HEK293 (cell line): Measurements from ENCODE around the gene PCCA.

ENCODE experiments used
- CTCF ChIA-PET: fragments of 350-600 bp; formaldehyde crosslinking; extraction: SDS; loops from one replicate; lab custom pipeline; 2021; ENCODE audit warnings: antibody characterized with exemption; lab: Yijun Ruan, JAX
- POLR2A ChIA-PET: fragments of 300-600 bp; formaldehyde crosslinking; extraction: SDS; loops from one replicate; lab custom pipeline; 2020; ENCODE audit warnings: antibody characterized with exemption, inconsistent platforms; lab: Yijun Ruan, JAX
- H3K27ac ChIP-seq: fragments of 200-500 bp; sonication (Bioruptor generic); 2 replicates; pipeline ENCODE4 v1.5.1; 2014; ENCODE audit warnings: low read depth, low read length, control low read depth, inconsistent platforms; ENCODE audit errors: extremely low read depth
- H3K36me3 ChIP-seq, 2 experiments: fragments of 200-500 bp in 1 of 2; sonication (Bioruptor generic) in 1 of 2; 1 replicate in 1 of 2; 2 replicates in 1 of 2; pipeline ENCODE4 v1.5.1; 2014 to 2017; ENCODE audit warnings: inconsistent platforms in 2 of 2, low read length in 2 of 2; ENCODE audit not compliant: control insufficient read depth in 2 of 2, insufficient read depth in 1 of 2
- H3K4me1 ChIP-seq: fragments of 200-500 bp; sonication (Bioruptor generic); 2 replicates; pipeline ENCODE4 v1.5.1; 2014; ENCODE audit warnings: mild to moderate bottlenecking, low read length, inconsistent platforms; ENCODE audit not compliant: control insufficient read depth, insufficient read depth
- H3K4me3 ChIP-seq: 2 replicates; pipeline ENCODE4 v1.5.1; 2011; ENCODE audit warnings: low read depth, mild to moderate bottlenecking, control low read depth, low read length, moderate library complexity
- H3K9me3 ChIP-seq: fragments of 200-500 bp; sonication (Bioruptor generic); 2 replicates; pipeline ENCODE4 v1.5.1; 2014; ENCODE audit warnings: low read depth, low read length, inconsistent platforms; ENCODE audit not compliant: control insufficient read depth, insufficient read depth
- GLIS2 ChIP-seq: fragments of 450-650 bp; formaldehyde crosslinking; IDR thresholded peaks from 2 replicates; pipeline ENCODE4 v1.5.1; 2016; ENCODE audit warnings: missing biosample characterization, missing genetic modification characterization
- KLF10 ChIP-seq: fragments of 450-650 bp; IDR thresholded peaks from 2 replicates; pipeline ENCODE4 v1.5.1; 2018; ENCODE audit warnings: missing biosample characterization, mild to moderate bottlenecking, missing genetic modification characterization
- KLF8 ChIP-seq: fragments of 450-650 bp; formaldehyde crosslinking; IDR thresholded peaks from 2 replicates; pipeline ENCODE4 v1.5.1; 2016; ENCODE audit warnings: missing biosample characterization, missing genetic modification characterization
- MZF1 ChIP-seq: fragments of 450-650 bp; formaldehyde crosslinking; IDR thresholded peaks from 2 replicates; pipeline ENCODE4 v1.5.1; 2017; ENCODE audit warnings: missing biosample characterization, missing genetic modification characterization, borderline replicate concordance
- SALL2 ChIP-seq: fragments of 450-650 bp; formaldehyde crosslinking; IDR thresholded peaks from 2 replicates; pipeline ENCODE4 v1.5.0; 2017; ENCODE audit warnings: missing biosample characterization, mild to moderate bottlenecking, missing genetic modification characterization, borderline replicate concordance
- SCRT2 ChIP-seq: fragments of 450-650 bp; formaldehyde crosslinking; IDR thresholded peaks from 2 replicates; pipeline ENCODE4 v1.5.1; 2016; ENCODE audit warnings: missing biosample characterization, missing genetic modification characterization
- SP3 ChIP-seq: fragments of 450-650 bp; formaldehyde crosslinking; IDR thresholded peaks from 2 replicates; pipeline ENCODE4 v1.5.1; 2016; ENCODE audit warnings: missing biosample characterization, missing genetic modification characterization
- WT1 ChIP-seq: fragments of 450-650 bp; formaldehyde crosslinking; IDR thresholded peaks from 2 replicates; pipeline ENCODE4 v1.5.1; 2016; ENCODE audit warnings: missing biosample characterization, missing genetic modification characterization
- YY1 ChIP-seq: fragments of 450-650 bp; formaldehyde crosslinking; IDR thresholded peaks from 2 replicates; pipeline ENCODE4 v1.5.1; 2018; ENCODE audit warnings: missing biosample characterization, missing genetic modification characterization
- ZBTB8A ChIP-seq: fragments of 450-650 bp; formaldehyde crosslinking; IDR thresholded peaks from 2 replicates; pipeline ENCODE4 v1.5.1; 2016; ENCODE audit warnings: missing biosample characterization, missing genetic modification characterization
- ZFP41 ChIP-seq: fragments of 450-650 bp; formaldehyde crosslinking; IDR thresholded peaks from 2 replicates; pipeline ENCODE4 v1.5.1; 2016; ENCODE audit warnings: missing biosample characterization, missing genetic modification characterization, borderline replicate concordance
- ZNF184 ChIP-seq: fragments of 450-650 bp; IDR thresholded peaks from 2 replicates; pipeline ENCODE4 v1.5.1; 2018; ENCODE audit warnings: missing biosample characterization, mild to moderate bottlenecking, missing genetic modification characterization
- ZNF211 ChIP-seq: fragments of 450-650 bp; formaldehyde crosslinking; IDR thresholded peaks from 2 replicates; pipeline ENCODE4 v1.5.1; 2016; ENCODE audit warnings: low read depth, missing biosample characterization, missing genetic modification characterization
- ZNF214 ChIP-seq: fragments of 450-650 bp; formaldehyde crosslinking; IDR thresholded peaks from 2 replicates; pipeline ENCODE4 v1.5.1; 2017; ENCODE audit warnings: missing biosample characterization, mild to moderate bottlenecking, missing genetic modification characterization, borderline replicate concordance
- ZNF341 ChIP-seq: fragments of 450-650 bp; formaldehyde crosslinking; IDR thresholded peaks from 2 replicates; pipeline ENCODE4; 2016; ENCODE audit warnings: low read depth, missing biosample characterization, missing genetic modification characterization
- ZNF394 ChIP-seq: fragments of 450-650 bp; formaldehyde crosslinking; IDR thresholded peaks from 2 replicates; pipeline ENCODE4 v1.5.1; 2016; ENCODE audit warnings: missing biosample characterization, missing genetic modification characterization, mild to moderate bottlenecking, moderate library complexity, borderline replicate concordance
- ZNF488 ChIP-seq: fragments of 450-650 bp; formaldehyde crosslinking; IDR thresholded peaks from 2 replicates; pipeline ENCODE4 v1.5.1; 2016; ENCODE audit warnings: missing biosample characterization, missing genetic modification characterization
- ZNF501 ChIP-seq: fragments of 450-650 bp; formaldehyde crosslinking; IDR thresholded peaks from 2 replicates; pipeline ENCODE4 v1.5.1; 2016; ENCODE audit warnings: missing biosample characterization, missing genetic modification characterization
- ZNF513 ChIP-seq: fragments of 450-650 bp; IDR thresholded peaks from 2 replicates; pipeline ENCODE4 v1.5.1; 2018; ENCODE audit warnings: missing biosample characterization, missing genetic modification characterization
- ZNF514 ChIP-seq: fragments of 450-650 bp; formaldehyde crosslinking; IDR thresholded peaks from 2 replicates; pipeline ENCODE4 v1.5.1; 2016; ENCODE audit warnings: missing biosample characterization, missing genetic modification characterization
- ZNF544 ChIP-seq: fragments of 450-650 bp; formaldehyde crosslinking; IDR thresholded peaks from 2 replicates; pipeline ENCODE4 v1.5.0; 2017; ENCODE audit warnings: missing biosample characterization, missing genetic modification characterization
- ZNF560 ChIP-seq: fragments of 450-650 bp; formaldehyde crosslinking; IDR thresholded peaks from 2 replicates; pipeline ENCODE4 v1.5.1; 2017; ENCODE audit warnings: missing biosample characterization, missing genetic modification characterization, borderline replicate concordance
- ZNF585B ChIP-seq: fragments of 450-650 bp; formaldehyde crosslinking; IDR thresholded peaks from 2 replicates; pipeline ENCODE4 v1.5.1; 2016; ENCODE audit warnings: missing biosample characterization, missing genetic modification characterization
- ZNF610 ChIP-seq: fragments of 450-650 bp; formaldehyde crosslinking; IDR thresholded peaks from 2 replicates; pipeline ENCODE4 v1.5.1; 2016; ENCODE audit warnings: missing biosample characterization, missing genetic modification characterization, borderline replicate concordance
- ZNF623 ChIP-seq: fragments of 450-650 bp; formaldehyde crosslinking; IDR thresholded peaks from 2 replicates; pipeline ENCODE4 v1.5.1; 2016; ENCODE audit warnings: missing biosample characterization, missing genetic modification characterization
- ZNF624 ChIP-seq: fragments of 450-650 bp; formaldehyde crosslinking; IDR thresholded peaks from 2 replicates; pipeline ENCODE4 v1.5.1; 2017; ENCODE audit warnings: missing biosample characterization, missing genetic modification characterization
- ZNF658 ChIP-seq: fragments of 450-650 bp; formaldehyde crosslinking; IDR thresholded peaks from 2 replicates; pipeline ENCODE4; 2016; ENCODE audit warnings: missing biosample characterization, missing genetic modification characterization
- ZNF670 ChIP-seq: fragments of 450-650 bp; formaldehyde crosslinking; IDR thresholded peaks from 2 replicates; pipeline ENCODE4 v1.5.1; 2016; ENCODE audit warnings: missing biosample characterization, missing genetic modification characterization, low read depth
- ZNF704 ChIP-seq: fragments of 450-650 bp; formaldehyde crosslinking; IDR thresholded peaks from 2 replicates; pipeline ENCODE4 v1.5.1; 2016; ENCODE audit warnings: missing biosample characterization, missing genetic modification characterization
- ZNF776 ChIP-seq: fragments of 450-650 bp; formaldehyde crosslinking; IDR thresholded peaks from 2 replicates; pipeline ENCODE4 v1.5.0; 2017; ENCODE audit warnings: missing biosample characterization, missing genetic modification characterization, borderline replicate concordance
- ZNF830 ChIP-seq: fragments of 450-650 bp; IDR thresholded peaks from 2 replicates; pipeline ENCODE4 v1.5.0; 2018; ENCODE audit warnings: missing biosample characterization, missing genetic modification characterization, low read depth, mild to moderate bottlenecking, moderate library complexity
- ZSCAN4 ChIP-seq: fragments of 450-650 bp; formaldehyde crosslinking; IDR thresholded peaks from 2 replicates; pipeline ENCODE4 v1.5.1; 2017; ENCODE audit warnings: missing biosample characterization, missing genetic modification characterization

Gene PCCA

GRCh38 chr13:100266026-100266425, 177.1 kb downstream of the PCCA start:
- ChIA-PET CTCF (no interaction called here), POLR2A (no interaction called here)
- Histone ChIP-seq H3K4me1 (no peaks in the 10 kb centered on the region), H3K9me3 (no peaks in the 10 kb centered on the region), H3K4me3 (no peak overlapping the region), H3K36me3 (peaks cover 0 to 4% of the 10 kb centered on the region in 2 experiments; a peak in 2 of 3 replicates), H3K27ac (no peak overlapping the region)
- TF ChIP-seq ZNF514 (tag by site-specific recombination) (no peak), ZNF544 (tag by site-specific recombination) (no peak), ZNF670 (tag by site-specific recombination) (no peak), ZNF623 (tag by site-specific recombination) (no peak), KLF8 (no peak), GLIS2 (tag by site-specific recombination) (no peak), ZNF211 (no peak), ZNF585B (tag by site-specific recombination) (no peak), WT1 (no peak), ZNF214 (tag by site-specific recombination) (no peak), ZNF658 (tag by site-specific recombination) (no peak), ZNF394 (tag by site-specific recombination) (no peak), ZFP41 (no peak), ZNF501 (tag by site-specific recombination) (no peak)

GRCh38 chr13:100269837-100270236, 180.9 kb downstream of the PCCA start:
- Histone ChIP-seq H3K9me3 (no peaks in the 10 kb centered on the region), H3K36me3 (peaks cover 0 to 4% of the 10 kb centered on the region in 2 experiments; a peak in 2 of 3 replicates), H3K4me3 (no peak overlapping the region), H3K4me1 (no peaks in the 10 kb centered on the region), H3K27ac (no peak overlapping the region)
- POLR2A ChIA-PET = no interaction called here
- CTCF ChIA-PET = no interaction called here
- no peak for TF ChIP-seq ZNF670 (tag by site-specific recombination)
- TF ChIP-seq ZNF560 (tag by site-specific recombination) = no peak
- TF ChIP-seq ZNF830 = no peak
- no peak for TF ChIP-seq ZNF184
- no peak for TF ChIP-seq ZNF704
- no peak for TF ChIP-seq SP3 (tag by site-specific recombination)
- no peak for TF ChIP-seq ZNF513
- TF ChIP-seq ZNF341 (tag by site-specific recombination) = no peak
- TF ChIP-seq, all 188 proteins: peak for 0

GRCh38 chr13:100273138-100273537, 184.2 kb downstream of the PCCA start:
- POLR2A ChIA-PET = no interaction called here
- Histone ChIP-seq H3K9me3 (no peaks in the 10 kb centered on the region), H3K4me1 (no peaks in the 10 kb centered on the region), H3K36me3 (peaks cover 0 to 4% of the 10 kb centered on the region in 2 experiments; a peak in 2 of 3 replicates), H3K27ac (no peak overlapping the region), H3K4me3 (no peak overlapping the region)
- CTCF ChIA-PET = interaction anchor here (0.7 kb wide), 1 partner anchor 85 kb away, joined by 6 read pairs; no protein-coding TSS in a partner anchor
- no peak for TF ChIP-seq MZF1
- no peak for TF ChIP-seq ZBTB8A (tag by site-specific recombination)
- TF ChIP-seq SCRT2 (tag by site-specific recombination) = no peak
- no peak for TF ChIP-seq ZNF488 (tag by site-specific recombination)
- TF ChIP-seq YY1 (tag by site-specific recombination) = no peak
- no peak for TF ChIP-seq ZNF624
- no peak for TF ChIP-seq KLF10 (tag by site-specific recombination)
- TF ChIP-seq SALL2 (tag by site-specific recombination) = no peak
- no peak for TF ChIP-seq ZSCAN4 (tag by site-specific recombination)
- no peak for TF ChIP-seq ZNF610
- no peak for TF ChIP-seq ZNF776
